HepG2 (cell line): ENCODE results near the gene ADCY5. TPM values are rescaled to one million over a fixed set of nuclear protein-coding genes. Genes with fewer than 3 reads are reported as not detected.

ENCODE experiments used
- ATAC-seq: fragments of 200-7000 bp; cut with Tn5 transposase; 3 replicates; pipeline ENCODE4 v1.9.1; 2020; ENCODE audit warnings: mild to moderate bottlenecking, moderate library complexity
- BruUV-seq: library from RNA; stranded (reverse); fragments of 400-500 nt; replicated peaks from 2 replicates; lab custom pipeline; 2021; lab: Mats Ljungman, UMichigan
- CTCF ChIA-PET: fragments of 300-600 bp; formaldehyde crosslinking; extraction: SDS; loops from one replicate; lab custom pipeline; 2021; ENCODE audit warnings: low total read pairs, inconsistent platforms, low intra/inter-chr PET ratio; lab: Yijun Ruan, JAX
- POLR2A ChIA-PET: fragments of 350-600 bp; sonication (Branson Sonifier 250); formaldehyde crosslinking; loops from one replicate; lab custom pipeline; 2020; ENCODE audit warnings: antibody characterized with exemption, inconsistent platforms; lab: Yijun Ruan, JAX
- DNase-seq: peaks from one replicate; pipeline ENCODE4 v3.0.0-alpha.2; 2015; ENCODE audit warnings: low spot score
- FAIRE-seq: peaks from 3 replicates; lab custom pipeline; 2011; peaks lifted over from hg19 to GRCh38; lab: Jason Lieb, UNC
- H2AFZ ChIP-seq: one replicate; pipeline ENCODE4 v1.6.1; 2011; ENCODE audit warnings: low read length, inconsistent platforms
- H3K27ac ChIP-seq: fragments of 300-600 bp; 3 replicates; pipeline ENCODE4 v1.8.0; 2011; ENCODE audit warnings: mixed run types, mild to moderate bottlenecking, mixed read lengths, low read length, inconsistent platforms; ENCODE audit not compliant: insufficient read depth; ENCODE audit errors: extremely low read length
- H3K27me3 ChIP-seq, 2 experiments: fragments of 200-600 bp in 1 of 2; 2 replicates in 1 of 2; 3 replicates in 1 of 2; pipeline versions ENCODE4 v1.6.0 to v1.8.0; 2011; ENCODE audit warnings: low read length in 2 of 2, mild to moderate bottlenecking in 2 of 2, moderate library complexity in 2 of 2, inconsistent platforms in 1 of 2; ENCODE audit not compliant: insufficient read depth in 2 of 2, control insufficient read depth in 1 of 2
- H3K36me3 ChIP-seq, 2 experiments: fragments of 200-600 bp in 1 of 2; replicated peaks in 1 of 2; 2 replicates in 1 of 2; 3 replicates in 1 of 2; pipeline versions ENCODE4 v1.5.1 to v1.8.0; 2011; ENCODE audit warnings: low read length in 2 of 2, inconsistent platforms in 1 of 2; ENCODE audit not compliant: insufficient read depth in 2 of 2, control insufficient read depth in 1 of 2
- H3K4me1 ChIP-seq: 2 replicates; pipeline ENCODE4 v1.5.1; 2012; ENCODE audit warnings: low read length, inconsistent platforms; ENCODE audit not compliant: insufficient read depth
- H3K4me2 ChIP-seq: 2 replicates; pipeline ENCODE4 v1.6.0; 2011; ENCODE audit warnings: low read depth, low read length, inconsistent platforms
- H3K4me3 ChIP-seq, 3 experiments: fragments of 200-600 bp in 1 of 3; sonication (generic), shearing (Covaris generic) in 1 of 3; replicated peaks in 1 of 3; 2 replicates each; pipeline ENCODE4 v1.5.1; 2011 to 2016; ENCODE audit warnings: low read length in 3 of 3, inconsistent platforms in 2 of 3, low read depth in 2 of 3, mild to moderate bottlenecking in 2 of 3, control low read depth in 1 of 3, mixed read lengths in 1 of 3; ENCODE audit not compliant: insufficient read depth in 1 of 3
- H3K79me2 ChIP-seq: one replicate; pipeline ENCODE4 v1.6.1; 2011; ENCODE audit warnings: low read length, inconsistent platforms; ENCODE audit not compliant: insufficient read depth
- H3K9ac ChIP-seq: 2 replicates; pipeline ENCODE4 v1.6.0; 2011; ENCODE audit warnings: mild to moderate bottlenecking, low read depth, low read length, inconsistent platforms; ENCODE audit not compliant: insufficient read depth
- H3K9me3 ChIP-seq: 2 replicates; pipeline ENCODE4 v1.5.1; 2012; ENCODE audit warnings: mild to moderate bottlenecking, low read length
- H4K20me1 ChIP-seq: 2 replicates; pipeline ENCODE4 v1.6.0; 2011; ENCODE audit warnings: inconsistent platforms, mild to moderate bottlenecking, low read length, moderate library complexity; ENCODE audit not compliant: insufficient read depth
- RFX3 ChIP-seq: IDR thresholded peaks from 2 replicates; pipeline ENCODE4 v1.6.1; 2016; ENCODE audit warnings: missing biosample characterization, missing genetic modification reagents
- ZNF446 ChIP-seq: sonication (generic); formaldehyde crosslinking; IDR thresholded peaks from 2 replicates; pipeline ENCODE4 v1.5.0; 2020; ENCODE audit warnings: mild to moderate bottlenecking, missing genetic modification reagents
- WGBS: methylation state at CpG from one replicate; pipeline ENCODE4 v1.1.6; 2017; ENCODE audit warnings: low lambda C conversion rate; 5-methylcytosine and 5-hydroxymethylcytosine counted together
- in situ Hi-C: cut with HindIII; loops from 2 replicates; pipeline ENCODE4 v1.10.0; 2017; ENCODE audit warnings: low pct_unique_long_range_greater_than_20kb; ENCODE audit not compliant: extremely low pct_ligation_motif_present
- intact Hi-C: fragments of 100-400 bp; cut with micrococcal nuclease; formaldehyde crosslinking; loops from one replicate; pipeline ENCODE4 v1.10.0; 2022; ENCODE audit not compliant: unreplicated experiment
- polyA plus RNA-seq, 8 experiments: library from polyadenylated mRNA; depleted of rRNA in 3 of 8; stranded (reverse) in 7 of 8; unstranded in 1 of 8; fragments of >200 nt; fragmentation: Illumina TruSeq in 4 of 8; extraction: Trizol in 4 of 8; gene quantifications; 2 replicates each; pipeline versions ENCODE4 v1.2.1 to v1.2.3, GENCODE V29; 2011 to 2016; ENCODE audit warnings: low read depth in 4 of 8, missing spikeins in 1 of 8, mixed read lengths in 1 of 8; ENCODE audit not compliant: insufficient read depth in 1 of 8
- total RNA-seq, 5 experiments: library from RNA; depleted of rRNA; stranded (reverse); fragments of >200 nt; fragmentation: Illumina TruSeq; extraction: Trizol; gene quantifications; 2 replicates each; pipeline ENCODE4 v1.2.3, GENCODE V29; 2016; ENCODE audit warnings: low read depth in 1 of 5
- TF ChIP-seq, protein P1 (sequence below): sonication (generic); formaldehyde crosslinking; IDR thresholded peaks from 2 replicates; pipeline ENCODE4 v1.5.1; 2020; ENCODE audit warnings: mild to moderate bottlenecking, missing genetic modification reagents, moderate library complexity
- TF ChIP-seq, protein P2 (sequence below): IDR thresholded peaks from 2 replicates; pipeline ENCODE4 v1.6.1; 2016; ENCODE audit warnings: low read depth, borderline replicate concordance
- TF ChIP-seq, protein P3 (sequence below): fragments of 450-650 bp; IDR thresholded peaks from 2 replicates; pipeline ENCODE4 v1.6.1; 2017

ADCY5 gene
- total and polyA plus RNA-seq, 2 of the 13 experiments (the other 11 are each of a cell fraction or from before 2014, with no cell fraction given) = not detected

GRCh38 chr3:123332124-123332641 is 116.7 kb downstream of the ADCY5 start:
- no peak overlapping the region for H3K4me3 ChIP-seq
- no peak overlapping the region for H2AFZ ChIP-seq
- TF ChIP-seq, protein P1, sequence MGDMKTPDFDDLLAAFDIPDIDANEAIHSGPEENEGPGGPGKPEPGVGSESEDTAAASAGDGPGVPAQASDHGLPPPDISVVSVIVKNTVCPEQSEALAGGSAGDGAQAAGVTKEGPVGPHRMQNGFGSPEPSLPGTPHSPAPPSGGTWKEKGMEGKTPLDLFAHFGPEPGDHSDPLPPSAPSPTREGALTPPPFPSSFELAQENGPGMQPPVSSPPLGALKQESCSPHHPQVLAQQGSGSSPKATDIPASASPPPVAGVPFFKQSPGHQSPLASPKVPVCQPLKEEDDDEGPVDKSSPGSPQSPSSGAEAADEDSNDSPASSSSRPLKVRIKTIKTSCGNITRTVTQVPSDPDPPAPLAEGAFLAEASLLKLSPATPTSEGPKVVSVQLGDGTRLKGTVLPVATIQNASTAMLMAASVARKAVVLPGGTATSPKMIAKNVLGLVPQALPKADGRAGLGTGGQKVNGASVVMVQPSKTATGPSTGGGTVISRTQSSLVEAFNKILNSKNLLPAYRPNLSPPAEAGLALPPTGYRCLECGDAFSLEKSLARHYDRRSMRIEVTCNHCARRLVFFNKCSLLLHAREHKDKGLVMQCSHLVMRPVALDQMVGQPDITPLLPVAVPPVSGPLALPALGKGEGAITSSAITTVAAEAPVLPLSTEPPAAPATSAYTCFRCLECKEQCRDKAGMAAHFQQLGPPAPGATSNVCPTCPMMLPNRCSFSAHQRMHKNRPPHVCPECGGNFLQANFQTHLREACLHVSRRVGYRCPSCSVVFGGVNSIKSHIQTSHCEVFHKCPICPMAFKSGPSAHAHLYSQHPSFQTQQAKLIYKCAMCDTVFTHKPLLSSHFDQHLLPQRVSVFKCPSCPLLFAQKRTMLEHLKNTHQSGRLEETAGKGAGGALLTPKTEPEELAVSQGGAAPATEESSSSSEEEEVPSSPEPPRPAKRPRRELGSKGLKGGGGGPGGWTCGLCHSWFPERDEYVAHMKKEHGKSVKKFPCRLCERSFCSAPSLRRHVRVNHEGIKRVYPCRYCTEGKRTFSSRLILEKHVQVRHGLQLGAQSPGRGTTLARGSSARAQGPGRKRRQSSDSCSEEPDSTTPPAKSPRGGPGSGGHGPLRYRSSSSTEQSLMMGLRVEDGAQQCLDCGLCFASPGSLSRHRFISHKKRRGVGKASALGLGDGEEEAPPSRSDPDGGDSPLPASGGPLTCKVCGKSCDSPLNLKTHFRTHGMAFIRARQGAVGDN (CRISPR knock-in tag) = no peak
- no peak for TF ChIP-seq ZNF446 (CRISPR knock-in tag)
- TF ChIP-seq, protein P2, sequence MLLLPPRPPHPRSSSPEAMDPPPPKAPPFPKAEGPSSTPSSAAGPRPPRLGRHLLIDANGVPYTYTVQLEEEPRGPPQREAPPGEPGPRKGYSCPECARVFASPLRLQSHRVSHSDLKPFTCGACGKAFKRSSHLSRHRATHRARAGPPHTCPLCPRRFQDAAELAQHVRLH (CRISPR knock-in tag) = no peak
- TF ChIP-seq RFX3 (CRISPR knock-in tag) = no peak
- TF ChIP-seq, protein P3, sequence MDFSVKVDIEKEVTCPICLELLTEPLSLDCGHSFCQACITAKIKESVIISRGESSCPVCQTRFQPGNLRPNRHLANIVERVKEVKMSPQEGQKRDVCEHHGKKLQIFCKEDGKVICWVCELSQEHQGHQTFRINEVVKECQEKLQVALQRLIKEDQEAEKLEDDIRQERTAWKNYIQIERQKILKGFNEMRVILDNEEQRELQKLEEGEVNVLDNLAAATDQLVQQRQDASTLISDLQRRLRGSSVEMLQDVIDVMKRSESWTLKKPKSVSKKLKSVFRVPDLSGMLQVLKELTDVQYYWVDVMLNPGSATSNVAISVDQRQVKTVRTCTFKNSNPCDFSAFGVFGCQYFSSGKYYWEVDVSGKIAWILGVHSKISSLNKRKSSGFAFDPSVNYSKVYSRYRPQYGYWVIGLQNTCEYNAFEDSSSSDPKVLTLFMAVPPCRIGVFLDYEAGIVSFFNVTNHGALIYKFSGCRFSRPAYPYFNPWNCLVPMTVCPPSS = no peak
- TF ChIP-seq, all 625 proteins: peak for 0
- H4K20me1 ChIP-seq = no peaks in the 10 kb centered on the region
- no peaks in the 10 kb centered on the region for H3K36me3 ChIP-seq
- no peak for DNase-seq
- H3K4me2 ChIP-seq = no peak overlapping the region
- intact Hi-C loops (no loop called here), in situ Hi-C loops (loop anchor here (5.0 kb wide), 1 partner anchor 155 kb away; no protein-coding TSS in a partner anchor)
- no peak for ATAC-seq
- no peak overlapping the region for H3K9ac ChIP-seq
- ChIA-PET POLR2A (no interaction called here), CTCF (no interaction called here)
- H3K27ac ChIP-seq = no peak overlapping the region
- 57% methylated on average over 3 of the region's 15 CpGs for WGBS
- no peaks in the 10 kb centered on the region for H3K79me2 ChIP-seq
- peaks cover 11% of the 10 kb centered on the region; the same call in 1 of the 2 replicates for H3K4me1 ChIP-seq
- no peaks in the 10 kb centered on the region for H3K9me3 ChIP-seq
- no TSS peak for BruUV-seq
- peaks cover 0 to 11% of the 10 kb centered on the region in 2 experiments; a peak in 3 of 5 replicates for H3K27me3 ChIP-seq
- no peak for FAIRE-seq
